Astrocyte (in vitro differentiated cells and primary cell): ENCODE data around the gene GDF7.

Experiments
- CTCF ChIP-seq: IDR thresholded peaks from 2 replicates; pipeline ENCODE4 v1.5.1; 2011; ENCODE audit warnings: low read depth, mild to moderate bottlenecking, inconsistent platforms, low read length, moderate library complexity; ENCODE audit not compliant: insufficient read depth
- EZH2 ChIP-seq: IDR thresholded peaks from 2 replicates; pipeline ENCODE4 v1.6.1; 2012; ENCODE audit warnings: mild to moderate bottlenecking, low read length, inconsistent platforms; ENCODE audit not compliant: insufficient read depth

- TF ChIP-seq CTCF, result no peak
- no peak for TF ChIP-seq EZH2
These were observed 21.2 kb upstream of the GDF7 start for GRCh38 chr2:20645761-20646160.
